Measurements from ENCODE around the gene CIB2.

The CIB2 gene

DNA sequence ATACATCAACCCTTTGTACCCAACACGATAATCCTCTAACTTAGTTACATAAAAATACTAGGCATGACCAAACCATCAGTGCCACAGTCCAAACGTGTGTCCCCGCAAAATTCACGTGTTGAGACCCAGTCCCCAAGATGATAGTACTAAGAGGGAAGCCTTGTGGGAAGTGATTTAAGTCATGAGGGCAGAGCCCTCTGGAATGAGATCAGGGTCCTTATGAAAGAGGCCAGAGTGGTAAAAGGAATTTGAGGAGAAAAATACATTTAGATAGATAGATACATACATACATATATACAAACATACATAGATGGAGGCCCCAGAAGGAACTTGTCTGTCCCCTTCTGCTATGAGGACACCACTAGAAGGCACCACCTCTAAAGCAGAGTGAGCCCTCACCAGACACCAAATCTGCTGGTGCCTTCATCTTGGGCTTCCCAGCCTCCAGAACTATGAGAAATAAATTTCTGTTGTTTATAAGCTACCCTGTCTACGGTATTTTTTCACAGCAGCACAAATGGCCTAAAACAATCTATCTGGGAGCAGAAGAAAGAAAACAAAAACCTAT lies 61.7 kb downstream of the CIB2 start:
- DNase-seq (ENCODE audit: low read depth in 2 of 3, low spot score in 2 of 3): no peak

DNA sequence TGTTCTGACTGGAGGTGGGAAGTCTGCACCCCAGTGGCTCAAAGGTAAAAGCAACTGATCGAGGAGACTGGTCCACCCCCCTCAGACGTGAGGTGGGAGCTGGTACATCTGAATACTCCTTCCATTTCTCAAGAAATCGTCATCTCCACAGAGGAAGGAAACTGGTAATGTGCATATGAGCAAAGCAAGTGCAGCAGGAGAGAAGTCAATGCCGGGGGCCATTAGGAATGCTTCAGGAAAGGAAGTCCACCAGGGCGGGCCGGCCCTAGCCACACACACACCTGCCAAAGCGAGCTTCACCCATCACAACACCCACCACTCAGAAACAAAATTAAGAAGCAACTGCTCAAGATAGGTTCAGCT lies 62.2 kb downstream of the CIB2 start:
- no peak for DNase-seq (ENCODE audit: low read depth in 2 of 3, low spot score in 2 of 3)

DNA sequence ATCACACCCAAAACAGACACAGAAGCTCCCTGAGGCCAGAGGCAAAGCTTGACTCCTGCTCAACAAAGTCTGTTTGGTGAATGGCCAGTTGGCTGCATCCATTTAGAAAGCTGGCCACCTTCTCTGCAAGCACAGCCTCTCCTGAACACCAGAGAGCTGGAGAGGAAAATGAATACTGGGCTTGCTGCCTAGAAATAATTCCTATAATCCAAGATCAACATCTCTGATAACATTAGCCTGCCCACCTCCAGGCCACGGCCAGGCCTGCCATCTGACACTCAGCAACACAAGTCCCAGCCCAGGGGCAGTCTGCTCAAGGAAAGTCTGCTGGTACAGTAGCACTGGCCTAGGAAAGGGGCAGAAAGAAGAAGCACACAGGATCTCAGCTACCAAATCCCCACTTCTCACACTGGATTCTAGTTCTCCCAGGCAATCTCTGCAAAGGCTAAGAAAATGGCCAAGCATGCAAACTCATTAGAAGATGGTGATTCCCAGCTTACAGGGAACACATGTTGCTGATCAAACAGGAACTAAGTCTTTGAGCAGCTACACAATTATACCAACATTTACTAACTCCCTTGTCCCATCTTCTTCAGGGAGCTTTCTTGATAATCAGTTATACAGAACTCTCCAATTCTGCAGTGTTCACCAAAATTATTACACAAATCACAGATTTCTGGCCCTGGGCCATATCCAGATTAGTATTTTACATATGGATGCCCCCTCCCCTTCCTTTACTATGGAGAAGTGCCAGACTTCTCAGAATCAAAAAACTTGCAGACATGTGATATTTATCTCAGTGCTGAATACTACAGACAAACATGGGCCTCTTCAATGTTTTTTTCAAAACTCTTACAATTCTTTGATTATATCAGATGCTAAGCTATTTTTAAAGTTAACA lies 63.7 kb downstream of the CIB2 start:
- no peak for DNase-seq (ENCODE audit: low read depth in 2 of 3, low spot score in 2 of 3)

DNA sequence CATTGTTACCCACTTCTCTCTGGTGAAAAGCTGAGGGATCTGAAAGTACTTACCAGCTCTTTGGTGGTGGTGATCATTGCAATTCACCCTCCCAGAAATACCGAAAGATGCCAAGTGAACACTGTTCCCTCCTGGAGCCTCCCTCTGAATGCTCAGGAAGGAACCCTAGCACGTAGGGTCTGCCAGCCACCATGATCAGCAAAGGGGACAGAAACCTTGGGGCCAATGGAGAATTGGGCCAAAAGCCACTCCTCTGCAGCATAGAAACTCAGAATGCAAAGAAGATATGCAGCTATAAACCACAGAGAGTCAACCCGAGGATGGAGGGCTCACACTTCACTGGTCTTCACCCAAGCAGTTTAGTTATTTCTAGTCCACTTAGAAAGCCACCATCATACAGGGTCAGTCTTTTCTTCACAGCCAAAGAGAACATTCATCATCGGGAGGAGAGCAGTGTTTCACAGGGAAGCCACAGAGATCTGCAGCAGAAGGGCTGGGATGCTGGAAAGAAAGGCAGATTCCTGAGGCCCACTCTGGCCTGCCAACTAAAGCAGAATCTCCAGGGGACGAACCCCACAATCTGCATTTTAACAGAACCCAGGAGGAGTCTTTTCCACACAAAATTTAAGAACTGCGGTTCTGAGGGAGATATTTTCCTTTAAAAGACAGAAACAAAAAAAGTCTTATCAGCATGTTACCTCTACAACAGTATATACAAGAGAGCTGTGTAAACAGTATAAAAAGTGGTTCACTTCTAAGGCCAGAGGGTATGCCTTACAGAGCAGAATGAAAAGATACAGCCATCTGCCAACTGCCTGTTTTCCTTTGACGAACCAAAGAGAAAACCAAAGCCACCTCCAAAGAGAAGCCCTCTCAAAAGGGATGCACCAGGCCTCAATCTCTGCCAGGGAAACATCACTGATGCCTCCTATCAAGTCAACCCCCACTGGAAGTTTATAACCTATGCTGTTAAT lies 65.0 kb downstream of the CIB2 start:
- no peak for DNase-seq (ENCODE audit: low read depth in 2 of 3, low spot score in 2 of 3)

DNA sequence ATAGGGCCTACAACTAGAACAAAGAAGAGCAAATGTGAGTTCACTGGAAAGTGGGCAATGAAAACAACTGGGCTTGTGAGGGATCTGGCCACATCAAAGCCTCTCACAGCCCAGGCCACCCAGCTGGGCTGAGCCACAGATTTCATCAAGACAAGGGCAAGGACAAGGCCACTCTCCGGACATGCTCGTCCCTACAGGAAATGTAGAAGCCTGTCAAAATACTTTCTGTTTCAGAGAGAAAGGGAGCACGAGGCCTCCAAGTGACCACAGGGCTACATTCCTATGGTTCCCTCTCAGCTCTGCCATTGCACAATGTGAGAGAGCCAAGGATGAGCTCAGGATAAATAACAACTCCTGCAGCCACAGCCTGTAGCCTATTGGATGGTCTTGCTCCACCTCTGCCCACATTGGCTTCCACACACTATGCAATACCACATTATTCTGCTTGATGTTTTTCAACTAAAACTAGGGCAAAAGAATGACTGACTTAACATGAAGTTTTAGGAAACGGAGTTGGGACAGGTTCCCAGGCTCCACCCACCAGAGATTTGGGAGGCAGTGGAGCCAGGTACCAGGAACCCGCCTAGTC lies 65.9 kb downstream of the CIB2 start:
- no peak for DNase-seq (ENCODE audit: low read depth in 2 of 3, low spot score in 2 of 3)

DNA sequence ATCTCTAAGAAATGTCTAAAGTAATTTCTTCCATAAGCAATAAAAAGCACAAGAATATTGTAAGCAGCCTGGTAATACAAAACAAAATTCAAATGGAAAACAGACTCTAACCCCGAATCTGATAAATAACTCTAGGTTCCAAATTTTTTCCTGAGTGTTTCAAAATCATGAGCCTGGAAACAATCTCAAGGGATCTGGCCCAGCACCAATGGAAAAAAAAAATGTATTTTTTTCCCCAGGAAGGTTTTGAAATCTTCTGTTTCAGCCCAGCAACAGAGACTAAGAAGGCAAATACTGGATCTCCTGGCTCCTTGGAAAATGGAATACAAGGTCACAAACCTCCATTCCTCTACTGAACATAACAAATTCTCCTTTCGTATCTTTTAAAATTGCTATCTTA lies 66.7 kb downstream of the CIB2 start:
- DNase-seq (ENCODE audit: low read depth in 2 of 3, low spot score in 2 of 3): no peak

DNA sequence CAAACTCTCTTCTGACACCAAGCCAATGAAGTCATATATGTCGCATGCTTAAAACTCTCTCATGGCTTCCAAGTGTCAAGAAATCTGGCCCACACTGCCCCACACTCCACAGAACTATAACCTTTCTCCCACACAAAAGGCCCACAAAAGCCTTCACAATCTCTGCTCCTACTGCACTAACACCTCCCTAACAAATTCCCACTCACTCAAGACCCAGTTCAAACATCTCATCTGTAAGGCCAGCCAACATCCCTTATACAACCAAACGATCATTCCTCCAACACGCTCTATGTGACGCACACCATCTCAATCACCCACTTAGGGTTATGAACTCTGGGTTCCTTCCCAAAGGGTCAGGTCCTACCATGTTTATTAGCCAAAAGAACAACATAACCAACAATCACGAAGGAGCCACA lies 67.3 kb downstream of the CIB2 start:
- DNase-seq (ENCODE audit: low read depth in 2 of 3, low spot score in 2 of 3): no peak

DNA sequence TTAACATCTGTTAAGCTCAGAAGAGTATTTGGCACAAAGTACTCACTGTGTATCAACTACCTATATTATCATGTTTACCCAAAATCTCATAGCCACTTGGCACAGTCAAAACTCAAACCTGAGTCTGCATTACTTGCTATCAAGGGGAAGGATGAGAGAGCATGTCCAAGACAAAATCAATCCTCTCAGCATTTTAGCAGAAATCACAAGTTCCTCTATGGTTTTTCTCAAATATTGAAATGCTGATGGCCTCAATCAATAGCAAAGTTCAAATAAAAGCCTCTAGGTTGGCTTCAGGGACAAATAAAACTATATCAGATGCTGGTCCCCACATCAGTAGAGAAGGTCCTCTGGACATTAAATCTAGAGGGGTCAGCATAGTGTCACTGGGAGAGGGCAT lies 68.0 kb downstream of the CIB2 start:
- no peak for DNase-seq (ENCODE audit: low read depth in 2 of 3, low spot score in 2 of 3)

DNA sequence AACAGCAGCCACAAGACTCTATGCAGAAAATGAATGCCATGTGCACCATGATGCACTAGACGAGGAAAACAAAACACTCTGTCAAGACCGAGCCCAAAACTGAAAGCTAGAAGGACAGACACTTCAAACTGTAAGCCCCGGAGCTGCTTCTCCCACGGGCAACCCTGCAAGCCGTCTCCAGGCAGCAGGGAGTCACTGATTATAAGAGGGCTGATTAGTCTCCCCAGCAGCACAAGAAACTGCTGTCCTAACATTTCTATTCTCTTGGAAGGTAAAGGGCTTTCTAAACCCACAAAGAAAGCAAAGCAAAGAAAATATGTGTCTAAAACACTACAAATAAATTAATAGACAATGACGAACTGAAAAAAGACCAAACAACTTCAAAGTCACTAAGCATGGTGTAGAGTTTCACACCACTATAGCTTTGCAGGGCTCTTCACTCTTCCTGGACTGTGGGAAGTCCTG lies 69.2 kb downstream of the CIB2 start:
- no peak for DNase-seq (ENCODE audit: low read depth in 2 of 3, low spot score in 2 of 3)

DNA sequence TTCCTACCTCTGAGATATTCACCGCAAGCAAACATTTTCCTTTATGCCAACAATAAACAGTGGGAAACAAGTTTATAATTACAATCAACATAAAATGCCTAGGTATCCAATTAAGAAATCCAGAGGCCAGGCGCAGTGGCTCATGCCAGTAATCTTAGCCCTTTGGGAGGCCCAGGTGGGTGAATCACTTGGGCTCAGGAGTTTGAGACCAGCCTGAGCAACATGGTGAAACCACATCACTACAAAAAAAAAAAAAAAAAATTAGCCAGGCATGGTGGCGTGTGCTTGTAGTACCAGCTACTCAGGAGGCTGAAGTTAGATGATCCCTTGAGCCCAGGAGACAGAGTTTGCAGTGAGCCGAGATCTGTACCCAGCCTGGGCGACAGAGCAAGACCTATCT lies 71.0 kb downstream of the CIB2 start:
- no peak for DNase-seq (ENCODE audit: low read depth in 2 of 3, low spot score in 2 of 3)

DNA sequence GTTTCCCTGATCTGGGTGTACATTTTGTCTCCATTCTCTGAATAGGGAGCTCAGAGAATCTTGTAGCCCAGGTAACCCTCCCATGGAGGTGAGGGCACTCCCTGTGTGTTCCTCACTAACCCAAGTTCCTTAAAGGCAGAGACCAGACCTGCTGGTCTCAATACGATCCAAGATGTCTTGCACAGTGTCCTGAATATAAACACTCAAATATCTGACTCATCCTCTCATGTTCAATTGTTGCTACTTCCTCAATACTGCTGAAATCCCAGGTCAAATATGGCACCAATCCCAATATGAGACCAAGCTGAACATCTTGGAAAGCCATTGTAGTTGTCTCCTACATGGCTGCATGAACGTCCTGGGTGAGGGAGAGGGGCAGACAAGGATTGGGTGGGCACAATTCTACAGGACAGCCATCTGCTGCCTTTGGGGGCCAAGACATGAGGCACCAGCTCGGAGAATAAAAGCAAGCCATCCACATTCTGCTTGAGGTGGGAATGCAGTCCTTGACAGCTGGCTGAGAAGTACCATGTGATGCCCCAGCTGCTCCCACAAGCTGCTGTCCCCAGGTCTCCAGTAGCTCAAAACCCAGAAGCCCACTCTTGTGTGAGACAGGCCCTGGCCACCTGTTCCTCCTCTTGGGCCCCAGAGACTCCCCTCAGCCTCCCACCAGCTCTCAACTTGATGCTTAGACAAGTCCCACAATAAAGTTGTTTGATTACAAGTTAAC lies 72.0 kb downstream of the CIB2 start:
- DNase-seq (ENCODE audit: low read depth in 2 of 3, low spot score in 2 of 3): no peak

DNA sequence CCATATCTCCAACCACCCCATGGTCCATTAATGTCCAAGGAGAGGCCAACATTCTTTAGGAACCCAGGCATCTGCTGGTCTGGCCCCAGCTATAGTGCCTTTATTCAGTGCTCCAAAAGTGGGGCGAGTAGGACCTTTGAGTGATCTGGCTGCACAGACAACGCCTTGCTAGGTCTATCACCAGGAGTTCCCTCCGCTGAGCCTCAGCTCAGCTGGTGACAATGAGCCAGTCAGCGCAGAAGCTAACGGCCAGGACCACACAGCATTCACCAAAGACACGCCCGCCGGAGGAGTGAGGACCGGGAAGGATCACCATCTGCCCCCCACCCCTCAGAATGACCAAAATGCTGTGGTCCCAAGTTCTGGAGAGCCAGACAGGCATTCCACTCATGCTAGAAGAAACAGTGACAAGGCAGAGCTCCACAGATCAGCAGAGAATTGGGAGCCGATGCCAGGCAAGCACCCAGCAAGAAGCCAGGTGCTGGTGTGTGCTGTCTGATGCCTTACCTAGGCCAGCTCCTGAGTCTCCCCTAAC lies 72.8 kb downstream of the CIB2 start:
- DNase-seq (ENCODE audit: low read depth in 2 of 3, low spot score in 2 of 3): no peak

DNA sequence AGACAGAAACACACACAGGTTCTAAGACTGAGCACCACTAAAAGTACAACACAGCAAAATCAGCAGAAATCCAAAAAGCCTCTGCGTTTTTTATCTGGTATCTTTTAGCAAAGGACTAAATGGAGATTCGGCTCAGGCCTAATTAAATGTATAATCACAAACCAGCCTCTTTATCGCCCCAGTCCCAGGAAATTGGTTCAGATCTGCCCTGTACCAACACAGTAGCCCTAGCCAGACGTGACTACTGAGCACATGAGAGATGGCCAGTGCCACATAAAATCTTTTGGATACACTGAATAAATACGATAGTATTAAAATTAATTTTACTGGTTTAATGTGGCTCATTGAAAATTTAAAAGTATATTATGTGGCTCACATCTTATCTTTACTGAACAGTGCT lies 73.4 kb downstream of the CIB2 start:
- DNase-seq (ENCODE audit: low read depth in 2 of 3, low spot score in 2 of 3): no peak

DNA sequence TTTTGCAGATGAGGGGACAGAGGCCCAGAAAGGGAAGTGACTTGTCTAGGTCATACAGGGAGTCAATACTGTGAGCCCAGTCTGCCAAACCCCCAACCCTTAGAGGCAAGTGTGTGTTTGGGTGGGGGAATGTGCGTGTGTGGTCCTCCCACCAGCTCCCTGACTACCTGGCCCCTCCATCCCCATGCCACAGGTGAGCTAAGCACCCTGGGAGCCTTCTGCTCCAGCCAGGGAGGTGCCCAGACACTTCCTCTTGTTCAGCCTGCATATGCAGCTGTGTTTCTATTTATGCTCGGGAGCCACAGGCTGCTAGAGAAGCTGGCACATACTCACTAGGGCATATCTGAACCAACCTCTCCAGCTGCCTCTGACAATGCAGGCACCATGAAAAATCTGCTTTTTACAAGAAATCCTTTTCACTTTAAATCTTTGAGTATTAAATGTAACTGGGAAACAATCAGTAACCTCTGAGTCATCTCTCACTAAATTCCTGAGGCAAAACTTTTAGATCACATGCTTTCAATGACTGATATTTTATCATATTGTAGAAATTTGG lies 74.5 kb downstream of the CIB2 start:
- no peak for DNase-seq (ENCODE audit: low read depth in 2 of 3, low spot score in 2 of 3)

DNA sequence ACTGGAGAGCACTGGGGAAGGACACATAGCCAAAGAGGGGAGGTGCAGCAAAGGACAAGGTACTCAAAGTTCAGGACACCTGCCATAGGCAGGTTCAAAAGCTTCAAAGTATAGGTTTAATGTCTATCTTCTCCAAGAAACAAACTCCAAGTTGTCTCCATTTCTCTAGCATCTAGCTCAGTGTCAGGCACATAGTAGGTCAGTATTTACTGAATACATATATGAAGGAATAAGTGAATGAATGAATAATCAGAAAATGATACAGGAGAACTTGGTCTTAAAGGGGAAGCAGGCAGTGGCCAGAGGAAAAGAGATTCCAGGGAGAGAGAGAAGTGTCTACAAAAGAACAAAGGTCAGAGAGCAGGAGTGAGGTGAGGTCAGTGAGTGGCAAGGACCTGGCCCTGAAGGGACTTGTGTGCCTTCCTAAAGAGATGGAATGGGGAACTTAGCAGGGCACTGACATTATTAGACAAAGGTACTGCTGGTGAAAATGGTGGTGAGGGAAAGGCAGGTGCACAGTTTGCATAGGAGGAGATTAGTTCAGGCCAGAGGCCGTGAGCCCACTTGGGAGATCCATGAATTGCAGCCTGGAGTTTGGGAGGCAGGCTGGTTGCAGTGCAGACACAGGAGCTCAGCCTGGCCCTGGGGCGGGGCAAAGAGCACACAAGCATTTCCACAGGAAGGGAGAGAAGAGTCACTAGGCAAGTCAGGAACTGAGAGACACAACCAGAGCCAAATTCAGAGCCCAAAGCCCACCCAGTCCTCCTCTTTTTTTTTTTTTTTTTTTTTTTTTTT lies 75.1 kb downstream of the CIB2 start:
- DNase-seq (ENCODE audit: low read depth in 2 of 3, low spot score in 2 of 3): no peak

DNA sequence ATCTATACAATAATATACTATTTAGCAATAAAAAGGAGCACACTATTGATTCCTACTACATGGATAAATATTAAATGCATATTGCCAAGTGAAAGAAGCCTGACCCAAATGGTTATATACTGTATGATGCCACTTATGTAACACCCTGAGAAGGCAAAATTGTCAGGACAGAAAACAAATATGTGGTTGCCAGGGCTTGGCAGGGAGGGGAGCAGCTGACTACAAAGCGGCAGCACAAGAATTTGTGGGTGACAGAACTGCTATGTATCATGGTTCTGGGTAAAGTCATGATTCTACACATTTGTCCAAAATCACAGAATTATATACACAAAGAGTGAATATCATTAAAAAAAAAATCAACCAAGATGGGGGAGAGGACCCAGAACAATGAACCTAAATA lies 76.3 kb downstream of the CIB2 start:
- no peak for DNase-seq (ENCODE audit: low read depth in 2 of 3, low spot score in 2 of 3)
